HG03571 (cell line): ENCODE measurements around the gene PPP1R12A.
"Not testable (repeated sequence)": the region's sequence is repeated elsewhere in the genome, so short reads cannot be mapped to it uniquely, and the experiment has no call there.

Experiments
- ATAC-seq: cut with Tn5 transposase; IDR thresholded peaks from one replicate; pipeline ENCODE4 v1.9.1; 2021; ENCODE audit not compliant: unreplicated experiment

PPP1R12A gene

GRCh38 chr12:79895804-79896203 is 39.1 kb downstream of the PPP1R12A start:
- ATAC-seq: no peak

DNA sequence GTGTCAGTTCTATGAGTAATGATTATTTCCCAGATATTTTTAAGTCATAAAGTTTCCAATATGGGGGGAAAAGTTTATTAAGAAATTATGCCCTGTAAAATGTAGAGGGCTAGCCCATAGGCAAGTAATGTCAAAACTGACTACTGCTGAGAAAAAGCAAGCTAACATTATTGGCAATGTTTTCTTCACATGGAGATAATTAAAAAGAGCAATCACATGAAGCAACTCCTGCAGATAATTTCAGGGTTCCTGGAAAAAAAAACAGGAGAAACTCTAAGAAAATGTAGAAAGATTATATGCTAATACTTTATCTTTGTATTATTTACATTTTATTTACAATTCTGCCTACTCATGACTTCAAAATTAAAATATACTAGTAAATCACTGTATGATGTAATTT is 39.8 kb downstream of the PPP1R12A start:
- no peak for ATAC-seq

DNA sequence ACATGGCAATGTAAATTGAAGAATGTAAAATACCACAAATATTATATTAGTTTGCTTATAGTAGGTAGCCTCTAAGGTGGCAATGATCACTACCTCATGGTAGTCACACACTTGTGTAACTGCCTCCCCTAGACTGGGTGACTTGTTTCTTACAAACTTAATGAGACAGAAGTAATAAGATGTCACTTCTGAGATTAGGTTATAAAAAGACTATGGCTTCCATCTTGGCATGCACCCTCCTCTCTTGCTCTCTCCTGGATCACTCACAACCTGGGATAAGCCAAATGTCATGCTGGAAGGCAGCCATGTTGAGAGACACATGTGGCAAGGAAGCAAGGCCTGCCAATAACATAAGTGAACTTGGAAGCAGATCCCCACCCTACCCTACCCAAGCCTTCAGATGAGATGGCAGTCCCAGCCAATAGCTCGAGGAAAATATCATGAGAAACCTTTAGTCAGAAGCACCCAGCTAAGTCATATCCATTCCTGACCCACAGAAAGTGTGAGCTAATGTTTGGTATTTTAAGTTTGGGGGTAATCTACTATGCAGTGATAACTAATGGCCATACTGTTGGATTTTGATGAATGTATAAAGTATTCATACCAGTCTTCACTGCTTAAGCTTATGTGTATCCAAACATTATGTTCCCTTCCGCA is 43.3 kb downstream of the PPP1R12A start:
- ATAC-seq: no peak

- ATAC-seq: no peak
These were observed 47.0 kb downstream of the PPP1R12A start for GRCh38 chr12:79887890-79888289.

DNA sequence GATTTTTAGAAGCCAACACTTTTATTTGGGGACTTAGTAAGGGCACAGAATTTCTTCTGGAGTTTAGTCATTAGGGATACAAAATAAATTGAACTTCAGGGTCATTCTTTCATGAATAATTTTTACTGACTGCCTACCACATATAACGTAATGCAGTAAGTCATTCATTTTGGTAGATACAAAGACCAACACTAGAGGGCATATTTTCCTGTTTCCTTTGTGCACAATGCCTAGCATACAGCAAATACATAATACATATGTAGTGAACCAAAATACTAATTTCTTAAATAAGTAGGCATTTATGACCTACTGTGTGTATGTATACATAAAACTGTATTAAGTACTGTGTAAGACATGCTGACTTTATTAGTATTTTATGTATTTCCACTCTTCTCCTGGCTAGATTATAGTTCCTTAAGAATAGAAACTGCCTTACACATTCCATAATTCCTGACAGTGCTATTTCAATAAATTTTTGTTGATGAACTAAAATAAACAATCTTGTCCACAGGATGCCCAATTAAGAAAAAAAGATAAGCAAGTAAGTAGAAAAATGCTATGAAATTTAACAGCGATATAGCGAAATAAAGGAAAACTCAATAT is 47.9 kb downstream of the PPP1R12A start:
- ATAC-seq: peak; percentile 62

GRCh38 chr12:79885911-79886490 is 48.9 kb downstream of the PPP1R12A start:
- no peak for ATAC-seq

GRCh38 chr12:79884401-79885006 is 50.4 kb downstream of the PPP1R12A start:
- no peak for ATAC-seq

DNA sequence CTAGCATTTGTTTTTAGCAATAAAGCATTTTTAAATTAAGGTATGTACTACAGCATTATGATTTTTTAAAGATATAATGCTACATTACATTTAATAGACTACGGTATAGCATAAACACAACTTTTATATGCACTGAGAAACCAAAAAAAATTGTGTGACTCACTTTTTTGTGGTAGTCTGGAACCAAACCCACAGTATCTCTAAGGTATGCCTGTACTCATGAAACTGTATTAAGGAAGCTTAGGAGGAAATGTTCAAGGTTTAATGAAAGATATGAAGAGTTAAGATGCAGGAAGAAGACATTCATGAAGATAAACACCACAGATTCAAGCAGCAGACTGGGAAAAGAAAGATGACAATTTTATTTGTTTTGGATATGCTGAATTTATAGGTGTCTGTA is 51.7 kb downstream of the PPP1R12A start:
- no peak for ATAC-seq

DNA sequence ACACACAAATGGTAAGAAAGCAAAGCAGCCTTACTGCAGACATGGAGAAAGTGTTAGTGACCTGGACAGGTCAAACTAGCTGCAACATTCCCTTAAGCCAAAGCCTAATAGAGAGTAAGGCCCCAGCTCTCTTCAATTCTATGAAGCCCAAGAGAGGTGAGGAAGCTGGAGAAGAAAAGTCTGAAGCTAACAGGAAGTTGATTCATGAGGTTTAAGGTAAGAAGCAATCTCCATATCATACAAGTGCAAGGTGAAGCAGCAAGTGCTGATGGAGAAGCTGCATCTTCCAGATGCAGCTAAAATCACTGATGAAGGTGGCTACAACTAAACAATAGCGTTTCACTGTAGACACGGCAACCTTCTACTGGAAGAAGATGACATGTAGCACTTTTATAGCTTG is 53.5 kb downstream of the PPP1R12A start:
- no peak for ATAC-seq

GRCh38 chr12:79878506-79878905 is 56.4 kb downstream of the PPP1R12A start:
- ATAC-seq: not testable (repeated sequence)

- no peak for ATAC-seq
These were observed 57.7 kb downstream of the PPP1R12A start for GRCh38 chr12:79877246-79877645.

GRCh38 chr12:79874665-79875064 is 60.2 kb downstream of the PPP1R12A start:
- no peak for ATAC-seq

DNA sequence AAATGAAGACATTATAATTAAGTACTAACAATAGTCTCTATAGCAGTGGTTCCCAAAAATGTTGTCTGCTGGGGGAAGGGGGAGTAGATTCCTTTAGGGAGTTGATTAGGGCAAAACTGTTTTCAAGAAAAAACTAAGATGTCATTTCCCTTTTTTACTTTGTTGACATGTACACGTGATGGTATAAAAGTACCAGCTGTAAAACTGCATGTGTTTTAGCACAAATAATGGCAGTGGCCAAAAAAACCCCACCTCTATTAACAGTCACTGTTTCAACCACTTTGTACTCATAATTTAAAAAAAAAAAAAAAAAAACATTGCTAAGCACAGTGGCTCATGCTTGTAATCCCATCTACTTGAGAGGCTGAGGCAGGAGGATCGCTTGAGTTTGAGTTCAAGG is 61.7 kb downstream of the PPP1R12A start:
- ATAC-seq: no peak

GRCh38 chr12:79871621-79872020 is 63.3 kb downstream of the PPP1R12A start:
- no peak for ATAC-seq

- ATAC-seq: no peak
These were observed 64.0 kb downstream of the PPP1R12A start for GRCh38 chr12:79870916-79871315.

DNA sequence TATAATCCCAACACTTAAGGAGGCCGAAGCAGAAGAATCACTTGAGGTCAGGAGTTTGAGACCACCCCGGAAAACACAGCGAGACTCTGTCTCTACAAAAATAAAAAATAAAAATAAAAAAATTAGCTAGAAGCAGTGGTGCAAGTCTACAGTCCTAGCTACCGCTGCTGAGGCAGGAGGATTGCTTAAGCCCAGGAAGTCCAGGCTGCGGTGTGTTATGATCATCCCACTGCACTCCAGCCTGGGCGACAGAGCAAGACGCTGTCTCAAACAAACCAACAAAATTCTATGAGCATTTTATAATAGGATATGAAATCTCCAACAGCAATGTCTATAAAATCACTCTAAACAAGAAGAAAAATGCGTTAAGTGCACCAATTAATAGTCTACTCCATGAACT is 75.3 kb downstream of the PPP1R12A start:
- no peak for ATAC-seq

GRCh38 chr12:79858518-79858917 is 76.4 kb downstream of the PPP1R12A start:
- no peak for ATAC-seq

DNA sequence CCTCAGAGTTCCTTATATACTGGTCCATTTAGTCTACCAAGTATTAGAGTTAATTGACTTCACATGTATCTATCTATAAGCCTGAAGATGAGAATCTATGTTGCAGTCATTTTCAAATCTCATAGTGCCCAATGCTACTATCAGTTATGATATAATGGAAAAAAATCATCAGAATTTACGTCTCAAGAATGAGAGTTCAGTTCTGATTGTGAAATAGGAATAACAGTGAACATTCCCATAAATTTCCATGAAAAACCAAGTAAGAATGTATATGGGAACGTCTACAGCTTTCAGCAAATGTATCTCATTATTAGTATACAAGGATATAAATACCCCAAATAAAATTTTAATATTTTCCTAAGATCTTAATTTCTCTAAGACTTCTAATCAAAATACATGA is 77.2 kb downstream of the PPP1R12A start:
- no peak for ATAC-seq

- no peak for ATAC-seq
These were observed 84.1 kb downstream of the PPP1R12A start for GRCh38 chr12:79850610-79851299.

DNA sequence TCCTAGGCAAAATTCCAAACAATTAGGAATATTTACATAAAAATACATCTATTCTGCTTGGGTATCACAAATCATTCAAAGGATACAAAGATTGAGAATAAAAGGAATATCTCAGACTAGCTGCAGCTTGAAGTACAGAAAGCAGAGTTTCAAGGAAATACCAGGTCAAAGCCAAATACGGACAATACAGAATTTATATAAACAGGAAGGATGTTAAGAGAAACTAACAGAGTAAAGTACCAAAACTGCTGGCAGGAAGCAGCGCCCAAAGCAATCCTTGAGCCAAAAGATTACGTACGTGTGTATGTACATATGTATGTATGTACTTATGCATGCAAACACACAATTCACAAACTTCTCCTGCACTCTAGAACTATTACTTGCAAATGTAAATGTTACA is 86.6 kb downstream of the PPP1R12A start:
- ATAC-seq: no peak

DNA sequence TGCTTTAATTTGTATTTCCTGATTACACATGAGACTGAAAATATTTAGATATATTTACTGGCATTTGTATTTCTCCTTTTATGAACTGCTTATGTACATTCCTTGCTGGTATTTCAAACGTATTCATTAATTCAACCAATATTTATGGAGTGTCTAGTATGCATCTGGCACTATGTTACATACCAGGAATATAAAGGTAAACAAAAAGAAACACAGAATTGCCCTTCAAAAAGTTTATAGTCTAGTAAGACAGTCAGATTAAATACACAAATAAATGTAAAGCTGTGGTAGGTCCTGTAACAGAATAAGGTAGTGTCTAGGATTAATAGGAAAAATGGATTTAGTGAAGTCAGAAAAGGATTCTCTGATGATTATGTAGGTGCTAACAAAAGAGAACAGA is 87.5 kb downstream of the PPP1R12A start:
- ATAC-seq: no peak

GRCh38 chr12:79844693-79845092 is 90.2 kb downstream of the PPP1R12A start:
- no peak for ATAC-seq
